ES-I3 (cell line): ENCODE data around the gene CES2.

ENCODE experiments used
- H3K36me3 ChIP-seq: 2 replicates; pipeline ENCODE4 v1.6.1; 2013; ENCODE audit warnings: mild to moderate bottlenecking, low read length, control low read depth, moderate library complexity; ENCODE audit not compliant: insufficient read depth
- H3K4me1 ChIP-seq: 2 replicates; pipeline ENCODE4 v1.6.1; 2013; ENCODE audit warnings: mild to moderate bottlenecking, control low read depth, low read length; ENCODE audit not compliant: insufficient read depth
- H3K9ac ChIP-seq: 2 replicates; pipeline ENCODE4 v1.6.1; 2013; ENCODE audit warnings: low read depth, mild to moderate bottlenecking, low read length, moderate library complexity
- H3K9me3 ChIP-seq: 2 replicates; pipeline ENCODE4 v1.6.1; 2013; ENCODE audit warnings: mild to moderate bottlenecking, low read length, moderate library complexity; ENCODE audit not compliant: control insufficient read depth, insufficient read depth

The CES2 gene

GRCh38 chr16:66898933-66899309 is 36.4 kb upstream of the CES2 start:
- Histone ChIP-seq H3K4me1 (peaks cover 11% of the 10 kb centered on the region), H3K36me3 (no peaks in the 10 kb centered on the region), H3K9ac (no peak overlapping the region), H3K9me3 (no peaks in the 10 kb centered on the region)

- peaks cover 11% of the 10 kb centered on the region for H3K4me1 ChIP-seq
Observed at GRCh38 chr16:66899310-66899944, 35.9 kb upstream of the CES2 start.

GRCh38 chr16:66899945-66900710 is 35.2 kb upstream of the CES2 start:
- H3K9ac ChIP-seq: no peak overlapping the region
- H3K4me1 ChIP-seq: peaks cover 11% of the 10 kb centered on the region
- H3K36me3 ChIP-seq: no peaks in the 10 kb centered on the region
- H3K9me3 ChIP-seq: no peaks in the 10 kb centered on the region

More at GRCh38 chr16:66899310-66899944, 35.9 kb upstream of the CES2 start:
- Histone ChIP-seq H3K9ac (no peak overlapping the region), H3K9me3 (no peaks in the 10 kb centered on the region), H3K36me3 (no peaks in the 10 kb centered on the region)

- peaks cover 16% of the 10 kb centered on the region for H3K4me1 ChIP-seq
- no peaks in the 10 kb centered on the region for H3K9me3 ChIP-seq
- no peaks in the 10 kb centered on the region for H3K36me3 ChIP-seq
- no peak overlapping the region for H3K9ac ChIP-seq
Observed at GRCh38 chr16:66900721-66901441, 34.4 kb upstream of the CES2 start.

- Histone ChIP-seq H3K36me3 (no peaks in the 10 kb centered on the region), H3K9me3 (no peaks in the 10 kb centered on the region), H3K4me1 (peaks cover 16% of the 10 kb centered on the region), H3K9ac (no peak overlapping the region)
Observed at GRCh38 chr16:66901626-66902025, 33.7 kb upstream of the CES2 start.

GRCh38 chr16:66902648-66903543 is 32.4 kb upstream of the CES2 start:
- H3K9ac ChIP-seq: no peak overlapping the region
- H3K9me3 ChIP-seq: no peaks in the 10 kb centered on the region
- no peaks in the 10 kb centered on the region for H3K36me3 ChIP-seq
- peaks cover 16% of the 10 kb centered on the region for H3K4me1 ChIP-seq

GRCh38 chr16:66903544-66904427 is 31.5 kb upstream of the CES2 start:
- Histone ChIP-seq H3K4me1 (peaks cover 16% of the 10 kb centered on the region), H3K9ac (no peak overlapping the region), H3K9me3 (no peaks in the 10 kb centered on the region), H3K36me3 (no peaks in the 10 kb centered on the region)

GRCh38 chr16:66904428-66904845 is 30.9 kb upstream of the CES2 start:
- no peak overlapping the region for H3K9ac ChIP-seq
- H3K4me1 ChIP-seq: peaks cover 16% of the 10 kb centered on the region
- H3K36me3 ChIP-seq: no peaks in the 10 kb centered on the region
- H3K9me3 ChIP-seq: no peaks in the 10 kb centered on the region

GRCh38 chr16:66904846-66905632 is 30.3 kb upstream of the CES2 start:
- Histone ChIP-seq H3K4me1 (peaks cover 10% of the 10 kb centered on the region), H3K36me3 (no peaks in the 10 kb centered on the region), H3K9ac (no peak overlapping the region)

GRCh38 chr16:66905633-66906539 is 29.4 kb upstream of the CES2 start:
- H3K9me3 ChIP-seq: no peaks in the 10 kb centered on the region
- no peak overlapping the region for H3K9ac ChIP-seq
- H3K4me1 ChIP-seq: peaks cover 5% of the 10 kb centered on the region
- no peaks in the 10 kb centered on the region for H3K36me3 ChIP-seq

More at GRCh38 chr16:66904846-66905632, 30.3 kb upstream of the CES2 start:
- H3K9me3 ChIP-seq: no peaks in the 10 kb centered on the region

GRCh38 chr16:66906916-66907836 is 28.1 kb upstream of the CES2 start:
- Histone ChIP-seq H3K9me3 (no peaks in the 10 kb centered on the region), H3K36me3 (no peaks in the 10 kb centered on the region), H3K9ac (no peak overlapping the region), H3K4me1 (peaks cover 5% of the 10 kb centered on the region)
